ENCODE data around the gene KLHL21. TPM values are rescaled to one million over a fixed set of nuclear protein-coding genes. Genes with fewer than 3 reads are reported as not detected.

KLHL21 gene
- total RNA-seq, 1 donor from 2014 or later = 21.3 TPM

GRCh38 chr1:6582370-6582769 lies 20.3 kb downstream of the KLHL21 start:
- DNase-seq (ENCODE audit: low spot score, unreplicated experiment) = no peak
- H3K27ac Mint-ChIP-seq = peak overlapping the region; percentile 89
- H3K27me3 Mint-ChIP-seq = no peaks in the 10 kb centered on the region
- peaks cover 28% of the 10 kb centered on the region for H3K4me1 Mint-ChIP-seq (ENCODE audit: low read depth)
- no peaks in the 10 kb centered on the region for H3K9me3 Mint-ChIP-seq (ENCODE audit: low read depth)
- peak overlapping the region; percentile 60 for H3K4me3 Mint-ChIP-seq (ENCODE audit: low read depth)
- TF ChIP-seq CTCF (IDR thresholded peaks at IDR 0.05; ENCODE audit: unreplicated experiment) = no peak
- H3K36me3 Mint-ChIP-seq (ENCODE audit: insufficient read depth) = peaks cover 1% of the 10 kb centered on the region

GRCh38 chr1:6581561-6582305 lies 20.9 kb downstream of the KLHL21 start:
- Mint-ChIP-seq H3K4me1 (ENCODE audit: low read depth) (peaks cover 28% of the 10 kb centered on the region), H3K27ac (peak overlapping the region; percentile 89), H3K36me3 (ENCODE audit: insufficient read depth) (peaks cover 1% of the 10 kb centered on the region), H3K27me3 (no peaks in the 10 kb centered on the region), H3K4me3 (ENCODE audit: low read depth) (peak overlapping the region; percentile 60), H3K9me3 (ENCODE audit: low read depth) (no peaks in the 10 kb centered on the region)
- no peak for TF ChIP-seq CTCF (IDR thresholded peaks at IDR 0.05; ENCODE audit: unreplicated experiment)
- no peak for DNase-seq (ENCODE audit: low spot score, unreplicated experiment)

GRCh38 chr1:6580593-6581409 lies 21.9 kb downstream of the KLHL21 start:
- Mint-ChIP-seq H3K9me3 (ENCODE audit: low read depth) (no peaks in the 10 kb centered on the region), H3K27me3 (no peaks in the 10 kb centered on the region), H3K4me1 (ENCODE audit: low read depth) (peaks cover 28% of the 10 kb centered on the region), H3K36me3 (ENCODE audit: insufficient read depth) (peaks cover 1% of the 10 kb centered on the region), H3K27ac (peak overlapping the region; percentile 84), H3K4me3 (ENCODE audit: low read depth) (peak overlapping the region; percentile 93)
- no peak for DNase-seq (ENCODE audit: low spot score, unreplicated experiment)
- TF ChIP-seq CTCF (IDR thresholded peaks at IDR 0.05; ENCODE audit: unreplicated experiment) = no peak

GRCh38 chr1:6580119-6580592 lies 22.5 kb downstream of the KLHL21 start:
- DNase-seq (ENCODE audit: low spot score, unreplicated experiment) = no peak
- Mint-ChIP-seq H3K4me1 (ENCODE audit: low read depth) (peaks cover 28% of the 10 kb centered on the region), H3K27me3 (no peaks in the 10 kb centered on the region), H3K4me3 (ENCODE audit: low read depth) (peak overlapping the region; percentile 93), H3K36me3 (ENCODE audit: insufficient read depth) (peaks cover 1% of the 10 kb centered on the region), H3K9me3 (ENCODE audit: low read depth) (no peaks in the 10 kb centered on the region), H3K27ac (peak overlapping the region; percentile 97)
- TF ChIP-seq CTCF (IDR thresholded peaks at IDR 0.05; ENCODE audit: unreplicated experiment) = no peak

- Mint-ChIP-seq H3K27ac (peak within 1 kb of the TSS; percentile 97), H3K36me3 (ENCODE audit: insufficient read depth) (peaks cover under 1% of the 10 kb centered on the region), H3K27me3 (no peaks in the 10 kb centered on the region), H3K4me1 (ENCODE audit: low read depth) (peaks cover 24% of the 10 kb centered on the region), H3K9me3 (ENCODE audit: low read depth) (no peaks in the 10 kb centered on the region), H3K4me3 (ENCODE audit: low read depth) (peak within 1 kb of the TSS; percentile 93)
- TF ChIP-seq CTCF (IDR thresholded peaks at IDR 0.05; ENCODE audit: unreplicated experiment) = no peak
- DNase-seq (ENCODE audit: low spot score, unreplicated experiment) = peak; percentile 95
Observed at GRCh38 chr1:6579374-6580118, 23.1 kb downstream of the KLHL21 start, which contains the start of gene ZBTB48. Gene ZBTB48, plus strand, starts transcription at chr1:6579994. Its CDS starts 616 bp downstream, at chr1:6580610.
